Measurements from ENCODE around the gene ZNF804A. TPM values are rescaled to one million over a fixed set of nuclear protein-coding genes. Genes with fewer than 3 reads are reported as not detected.

Gene ZNF804A
- total and polyA plus RNA-seq, 2 of the 8 experiments (the other 6 are each of a cell fraction or from before 2014, with no cell fraction given) = 0.02 TPM; not detected in 1

DNA sequence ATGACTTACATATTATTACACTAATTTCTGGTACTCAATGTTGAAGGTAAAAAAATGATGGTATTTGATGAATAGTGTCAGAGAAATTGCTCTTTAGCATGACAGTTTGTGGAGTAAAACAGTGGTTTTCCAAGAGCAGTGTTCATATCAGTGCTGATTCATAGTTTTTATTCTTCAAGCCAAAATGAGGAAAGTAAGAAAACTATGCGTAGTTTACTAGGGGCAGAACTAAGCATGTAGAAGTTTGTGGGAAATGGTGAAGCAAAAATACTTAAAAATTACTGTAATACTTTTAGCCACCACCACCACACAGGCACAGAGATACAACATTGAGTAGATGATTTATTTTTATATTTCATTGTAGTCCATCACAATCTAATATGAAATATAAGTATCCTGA, 137.3 kb downstream of the ZNF804A start:
- Histone ChIP-seq H3K14ac (ENCODE audit: insufficient read length) (no peak overlapping the region), H3K23me2 (ENCODE audit: low read depth, low read length) (no peaks in the 10 kb centered on the region), H3K4me1 (replicated peaks in 1 of 4; ENCODE audit: control insufficient read depth in 3 of 4, insufficient read depth in 4 of 4, low read length in 3 of 4) (peaks cover 0 to 2% (median 0%) of the 10 kb centered on the region in 4 experiments; a peak in 2 of 7 replicates), H3K9ac (replicated peaks in 1 of 4; ENCODE audit: extremely low read depth in 1 of 4, low read depth in 3 of 4, low read length in 3 of 4) (no peak overlapping the region), H2BK20ac (ENCODE audit: low read length) (no peak overlapping the region), H3K79me2 (ENCODE audit: control insufficient read depth in 1 of 2, insufficient read depth in 2 of 2, low read length in 2 of 2) (no peaks in the 10 kb centered on the region), H4K20me1 (replicated peaks in 1 of 2; ENCODE audit: control insufficient read depth in 1 of 2, insufficient read depth in 2 of 2, low read length in 2 of 2) (no peaks in the 10 kb centered on the region), H2BK15ac (ENCODE audit: low read length) (no peak overlapping the region), H3K36me3 (ENCODE audit: control insufficient read depth in 2 of 4, insufficient read depth in 4 of 4, low read length in 3 of 4) (no peaks in the 10 kb centered on the region), H3K23ac (ENCODE audit: insufficient read length) (no peak overlapping the region), H3K79me1 (ENCODE audit: low read depth, low read length) (no peaks in the 10 kb centered on the region), H2BK120ac (replicated peaks; ENCODE audit: low read depth, low read length) (no peak overlapping the region), H2AK5ac (ENCODE audit: low read depth, low read length) (no peak overlapping the region), H3K56ac (replicated peaks; ENCODE audit: insufficient read length, low read depth, low read length) (no peak overlapping the region), H4K91ac (replicated peaks; ENCODE audit: insufficient read length, low read length) (no peak overlapping the region), H2BK5ac (ENCODE audit: low read depth, low read length) (no peak overlapping the region), H4K8ac (ENCODE audit: extremely low read depth, insufficient read depth, low read length) (no peak overlapping the region), H3K27ac (ENCODE audit: low read depth, low read length) (no peak overlapping the region), H3K9me3 (ENCODE audit: insufficient read depth in 2 of 2, low read depth in 1 of 2, low read length in 1 of 2) (no peaks in the 10 kb centered on the region), H2AFZ (ENCODE audit: low read length) (no peak overlapping the region), H3K18ac (ENCODE audit: extremely low read depth, low read length) (no peak overlapping the region), H3K27me3 (replicated peaks in 1 of 4; ENCODE audit: control insufficient read depth in 3 of 4, extremely low read depth in 1 of 4, insufficient read depth in 3 of 4, low read length in 3 of 4) (no peaks in the 10 kb centered on the region), H3K4me3 (ENCODE audit: extremely low read depth in 1 of 4, insufficient read depth in 2 of 4, low read depth in 3 of 4, low read length in 4 of 4) (no peak overlapping the region), H4K5ac (ENCODE audit: insufficient read length, low read depth, low read length) (no peak overlapping the region), H3K4me2 (ENCODE audit: insufficient read depth in 1 of 2, low read depth in 2 of 2, low read length in 2 of 2) (no peak overlapping the region), H3K4ac (replicated peaks; ENCODE audit: insufficient read length, low read depth, low read length) (no peak overlapping the region), H2BK12ac (ENCODE audit: low read depth, low read length) (no peak overlapping the region)
- CTCF ChIA-PET (ENCODE audit: partially characterized antibody) = no interaction called here
- POLR2A ChIA-PET (ENCODE audit: partially characterized antibody) = no interaction called here
- WGBS, 2 experiments (ENCODE audit: extremely low coverage in 1 of 2, insufficient coverage in 1 of 2, insufficient read length in 1 of 2, insufficient replicate concordance in 2 of 2, low coverage in 1 of 2, low lambda C conversion rate in 2 of 2, missing lambda C conversion rate in 1 of 2) = 93% methylated on average over 1 of the region's 1 CpG; no CpG with 5 or more reads in 1 of the 2 experiments
- DNase-seq (ENCODE audit: low read depth in 1 of 2, low spot score in 2 of 2) (no peak), FAIRE-seq (no peak)
- TF ChIP-seq ATF2 (IDR thresholded peaks at IDR 0.05; ENCODE audit: low read length) (no peak), CEBPB (IDR thresholded peaks at IDR 0.05; ENCODE audit: low read depth, low read length) (no peak), TAF1 (IDR thresholded peaks at IDR 0.05; ENCODE audit: low read depth, low read length) (no peak), JUN (IDR thresholded peaks at IDR 0.05; ENCODE audit: low read depth, low read length) (no peak), TEAD4 (IDR thresholded peaks at IDR 0.05; ENCODE audit: low read depth, low read length) (no peak)

Data from H1 (cell line).